GM21515 (cell line): Measurements from ENCODE around the gene YWHAQ.
A peak's percentile ranks its signal among the peaks of the same experiment; 100 is the strongest.
"Not testable (repeated sequence)": the region's sequence is repeated elsewhere in the genome, so short reads cannot be mapped to it uniquely, and the experiment has no call there.

ENCODE experiments used
- ATAC-seq: cut with Tn5 transposase; IDR thresholded peaks from one replicate; pipeline ENCODE4 v1.9.1; 2021; ENCODE audit not compliant: unreplicated experiment

YWHAQ gene

DNA sequence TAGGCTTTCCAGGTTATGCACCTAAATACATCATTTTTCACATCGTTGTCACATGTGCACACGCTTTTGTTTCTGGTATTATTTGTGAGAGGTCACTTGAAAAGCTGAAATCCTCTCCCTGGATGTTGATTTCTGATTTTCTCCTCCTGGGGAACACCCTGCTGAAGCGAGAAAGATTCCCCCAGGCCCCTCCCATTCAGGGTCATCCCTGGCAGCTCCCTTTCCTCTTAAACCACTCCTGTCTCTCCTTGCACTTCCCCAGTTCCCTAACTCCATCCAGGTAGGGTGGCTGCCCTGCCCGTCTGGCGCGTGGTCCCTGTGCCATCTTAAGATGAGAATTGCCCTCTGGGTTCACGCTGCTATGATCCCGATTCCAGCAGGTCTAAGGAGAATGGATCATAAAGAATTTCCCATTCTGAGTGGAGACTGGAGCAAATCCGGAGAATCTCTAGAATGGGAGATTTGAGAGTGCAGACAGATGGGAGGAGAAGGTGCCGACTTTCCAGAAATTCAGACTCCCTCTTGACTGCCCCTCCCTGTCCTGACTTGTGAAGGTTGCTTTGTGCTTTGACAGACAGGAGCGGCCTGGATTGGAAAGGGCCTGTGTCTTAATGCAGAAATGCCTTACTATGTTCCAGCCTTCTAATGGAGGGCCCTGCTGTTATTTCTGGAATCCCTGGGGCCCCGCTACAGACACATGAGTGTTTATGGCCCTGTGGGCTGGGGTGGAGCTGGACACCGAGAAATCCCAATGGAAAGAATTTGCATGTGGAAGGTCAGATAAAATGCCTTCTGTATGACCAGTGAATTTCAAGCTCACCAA is 1.3 kb upstream of the YWHAQ start:
- no peak for ATAC-seq

DNA sequence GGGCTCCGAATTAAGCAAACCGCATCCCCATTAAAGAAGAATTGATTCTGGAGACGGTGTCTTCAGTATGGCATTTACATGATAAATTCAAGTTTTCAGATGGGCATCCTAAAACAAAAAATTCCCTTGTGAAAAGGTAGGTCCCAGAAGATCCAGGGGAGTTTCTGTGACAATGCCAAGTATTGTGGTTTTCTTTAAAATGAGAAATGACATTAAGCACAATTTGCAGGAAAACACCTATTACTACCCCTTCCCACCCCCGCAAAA is 689 bp upstream of the YWHAQ start:
- ATAC-seq: no peak

DNA sequence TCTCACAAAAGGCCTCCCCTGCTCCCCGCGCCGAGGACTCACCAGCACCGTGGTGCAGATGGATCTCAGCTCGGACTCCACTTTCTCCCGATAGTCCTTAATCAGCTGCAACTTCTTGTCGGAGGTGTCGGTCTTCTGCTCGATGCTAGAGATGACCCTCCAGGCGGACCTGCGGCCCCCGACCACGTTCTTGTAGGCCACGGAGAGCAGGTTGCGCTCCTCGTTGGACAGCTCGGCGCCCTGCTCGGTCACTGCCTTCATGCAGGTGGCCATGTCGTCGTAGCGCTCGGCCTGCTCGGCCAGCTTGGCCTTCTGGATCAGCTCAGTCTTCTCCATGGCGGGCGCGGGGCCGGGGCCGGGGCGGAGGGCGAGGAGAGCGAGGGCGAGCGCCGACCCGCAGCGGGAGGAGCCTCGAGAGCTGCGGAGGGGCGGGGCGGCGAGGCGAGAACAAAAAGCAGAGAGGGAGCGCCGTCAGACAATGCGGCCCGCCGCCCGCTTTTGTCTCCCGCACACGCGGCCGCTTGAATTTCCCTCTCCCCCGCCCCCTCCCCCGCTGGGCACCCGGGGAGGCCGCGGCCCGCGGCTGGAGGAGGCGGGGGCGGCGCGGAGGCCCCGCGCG is 571 bp downstream of the YWHAQ start:
- ATAC-seq: peak; percentile 46

DNA sequence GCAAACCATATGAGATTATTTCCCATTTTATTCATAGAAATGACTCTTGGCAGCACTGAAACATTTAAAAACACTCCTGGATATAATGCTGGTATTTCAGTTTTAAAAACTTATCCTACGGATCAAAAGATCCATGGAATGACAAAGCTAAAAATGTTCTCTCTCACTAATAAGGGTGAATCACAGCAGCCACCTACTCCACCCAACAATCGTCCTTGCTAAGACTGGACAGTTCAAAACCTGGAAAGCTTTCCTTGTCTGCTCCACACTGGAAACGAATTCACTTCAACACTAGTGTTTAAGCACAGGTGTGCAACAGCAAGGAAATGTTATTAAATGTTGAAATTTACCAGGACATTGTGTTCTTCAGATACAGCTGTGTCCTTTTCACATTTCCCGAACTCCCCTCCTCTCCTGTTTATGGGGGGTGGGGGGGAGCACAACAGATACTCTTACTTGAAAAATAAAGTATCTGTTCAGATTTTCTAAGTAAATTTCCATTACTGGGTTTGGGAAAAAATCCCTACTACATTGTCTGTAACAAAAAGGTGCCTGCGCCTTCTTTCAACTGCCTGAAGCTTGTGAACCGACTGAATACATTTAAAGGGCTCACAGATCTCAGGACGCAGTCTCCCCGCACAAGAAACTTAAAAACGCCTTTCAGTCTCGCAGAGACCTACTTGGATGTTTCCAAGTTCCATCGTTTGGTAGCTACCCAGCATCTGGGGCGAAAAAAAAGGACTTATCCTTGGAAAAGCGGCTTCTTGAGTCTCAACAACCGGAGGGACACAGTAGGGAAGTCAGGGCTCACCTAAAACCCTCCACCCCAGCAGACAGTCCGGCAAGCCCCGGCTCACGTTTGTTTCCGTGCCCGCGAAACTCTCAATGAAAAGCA is 1.3 kb downstream of the YWHAQ start:
- ATAC-seq: no peak

DNA sequence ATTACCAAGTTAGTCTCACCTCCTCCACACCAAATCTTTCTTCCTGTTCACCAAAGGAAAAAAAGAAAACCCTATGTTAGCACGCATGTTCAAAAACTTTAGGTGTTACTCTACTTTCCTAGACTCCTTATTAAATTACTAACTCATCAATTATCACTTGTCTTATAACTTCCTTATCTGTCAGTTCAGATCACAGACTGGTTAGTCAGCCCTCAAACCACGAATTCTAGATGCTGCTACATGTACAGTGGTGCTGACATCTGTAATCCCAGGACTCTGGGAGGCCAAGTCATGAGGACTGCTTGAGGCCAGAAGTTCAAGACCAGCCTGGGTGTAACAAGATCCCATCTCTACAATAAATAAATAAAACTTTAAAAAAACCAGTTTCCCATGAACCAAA is 3.5 kb downstream of the YWHAQ start:
- no peak for ATAC-seq

DNA sequence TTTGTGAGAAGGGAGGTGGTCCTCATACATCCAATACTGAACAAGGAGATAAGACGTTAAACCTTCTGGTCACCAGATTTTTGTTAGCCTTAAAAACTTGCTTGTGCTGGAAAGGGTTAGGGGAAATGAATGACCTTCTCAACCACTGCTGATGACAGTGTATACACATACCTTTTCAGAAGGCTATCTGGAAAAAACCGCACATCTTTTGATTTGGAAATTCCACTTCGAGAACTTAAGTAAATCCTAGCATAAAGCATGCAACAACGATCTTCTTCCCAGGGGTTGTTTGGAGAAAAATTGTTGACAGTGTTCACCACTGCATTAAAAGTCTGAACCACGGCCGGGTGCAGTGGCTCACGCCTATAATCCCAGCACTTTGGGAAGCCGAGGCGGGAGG is 7.6 kb downstream of the YWHAQ start:
- no peak for ATAC-seq

DNA sequence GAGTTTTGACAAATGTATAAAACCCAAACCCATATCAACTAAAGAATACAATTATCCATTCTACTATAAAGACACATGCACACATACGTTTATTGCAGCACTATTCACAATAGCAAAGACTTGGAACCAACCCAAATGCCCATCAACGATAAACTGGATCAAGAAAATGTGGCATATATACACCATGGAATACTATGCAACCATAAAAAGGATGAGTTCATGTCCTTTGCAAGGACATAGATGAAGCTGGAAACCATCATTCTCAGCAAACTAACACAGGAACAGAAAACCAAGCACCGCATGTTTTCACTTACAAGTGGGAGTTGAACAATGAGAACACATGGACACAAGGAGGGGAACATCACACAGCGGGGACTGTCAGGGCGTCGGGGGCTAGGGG is 9.1 kb downstream of the YWHAQ start:
- ATAC-seq: not testable (repeated sequence)

DNA sequence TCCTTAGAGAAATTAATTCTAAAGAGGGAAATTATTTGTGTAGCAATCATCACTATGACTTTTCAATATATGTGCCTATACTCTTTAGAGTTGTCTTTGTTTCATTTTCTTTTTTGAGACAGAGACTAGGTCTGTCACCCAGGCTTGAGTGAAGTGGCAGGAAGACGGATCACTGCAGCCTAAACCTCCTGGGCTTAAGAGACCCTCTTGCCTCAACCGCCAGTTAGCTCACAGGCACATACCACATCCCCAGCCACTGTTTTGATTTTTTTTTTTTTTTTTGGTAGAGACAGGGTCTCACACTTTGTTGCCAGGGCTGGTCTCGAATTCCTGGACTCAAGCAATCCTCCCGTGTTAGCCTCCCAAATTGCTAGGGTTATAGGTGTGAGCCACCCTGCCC is 12.4 kb downstream of the YWHAQ start:
- no peak for ATAC-seq

DNA sequence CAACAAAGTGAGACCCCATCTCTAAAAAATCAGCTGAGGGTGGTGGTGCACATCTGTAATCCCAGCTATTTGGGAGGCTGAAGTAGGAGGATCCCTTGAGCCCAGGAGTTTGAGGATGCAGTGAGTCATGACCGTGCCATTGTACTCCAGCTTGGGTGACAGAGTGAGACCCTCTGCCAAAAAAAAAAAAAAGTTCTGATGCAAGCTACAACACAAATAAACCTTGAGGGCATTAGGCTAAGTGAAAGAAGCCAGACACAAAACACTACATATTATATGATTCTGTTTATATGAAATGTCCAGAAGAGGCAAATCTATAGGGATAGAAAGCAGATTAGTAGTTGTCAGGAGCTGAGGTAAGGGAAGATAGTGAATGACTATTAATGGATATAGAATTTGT is 13.0 kb downstream of the YWHAQ start:
- ATAC-seq: no peak

DNA sequence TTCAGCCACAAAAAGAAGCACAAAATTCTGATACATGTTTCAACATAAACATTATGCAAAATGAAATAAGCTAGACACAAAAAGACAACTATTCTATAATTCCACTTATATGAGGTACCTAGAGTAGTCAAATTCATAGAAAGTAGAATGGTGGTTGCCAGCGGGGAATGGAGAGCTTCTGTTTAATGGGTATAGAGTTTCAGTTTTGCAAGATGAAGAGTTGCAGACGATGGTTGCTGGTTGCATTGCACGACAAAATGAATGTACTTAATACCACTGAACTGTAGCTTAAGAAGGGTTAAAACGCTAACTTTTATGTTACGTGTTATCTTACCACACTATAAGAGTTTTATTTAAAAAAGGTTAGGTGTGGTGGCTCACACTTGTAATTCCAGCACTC is 13.5 kb downstream of the YWHAQ start:
- no peak for ATAC-seq

DNA sequence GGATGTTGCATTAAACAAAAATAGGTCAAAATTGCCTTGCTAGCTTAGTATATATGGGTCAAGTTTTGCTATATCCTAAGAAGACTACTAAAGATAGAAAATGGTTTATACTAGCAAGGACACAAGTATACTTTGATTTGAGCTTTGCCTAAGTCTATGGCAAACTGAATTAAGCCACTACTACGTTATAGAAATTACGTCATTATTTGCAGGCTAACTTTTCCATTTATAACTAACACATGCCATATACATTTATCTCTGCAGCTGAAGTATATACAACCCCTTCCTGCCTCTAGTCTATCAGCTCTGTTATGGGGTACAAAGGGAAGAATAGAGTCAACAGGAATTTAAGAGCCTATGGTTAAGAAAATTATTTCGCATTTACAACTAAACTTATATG is 16.2 kb downstream of the YWHAQ start:
- no peak for ATAC-seq

DNA sequence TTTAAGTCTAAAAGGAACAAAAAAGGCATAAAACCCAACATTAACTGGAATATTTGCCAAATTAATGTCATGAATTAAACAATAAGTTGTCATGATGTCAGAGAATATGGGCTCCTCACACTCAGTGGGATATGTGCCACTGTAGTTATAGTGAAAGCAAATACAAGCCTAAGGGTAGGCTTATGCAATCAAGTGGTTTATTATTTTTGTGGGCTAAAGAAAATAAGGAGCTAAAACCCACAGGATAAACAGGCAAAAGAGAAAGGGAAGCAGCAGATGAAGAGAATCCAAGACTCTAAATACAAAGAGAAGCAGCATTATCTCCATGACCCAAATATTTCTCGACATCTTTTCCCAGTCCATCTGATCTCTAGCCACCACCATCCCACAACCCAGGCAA is 17.5 kb downstream of the YWHAQ start:
- no peak for ATAC-seq

DNA sequence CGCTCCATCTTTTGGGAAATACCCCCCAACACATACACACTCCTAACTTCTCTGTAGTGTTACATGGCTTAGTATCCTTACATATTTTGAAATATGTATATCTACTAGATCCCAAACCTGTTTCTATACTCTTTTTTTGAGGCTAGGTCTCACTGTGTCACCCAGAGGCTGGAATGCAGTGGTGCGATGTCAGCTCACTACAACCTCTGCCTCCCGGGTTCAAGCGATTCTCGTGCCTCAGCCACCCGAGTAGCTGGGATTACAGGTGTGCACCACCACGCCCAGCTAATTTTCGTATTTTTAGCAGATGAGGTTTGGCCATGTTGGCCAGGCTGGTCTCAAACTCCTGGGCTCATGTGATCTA is 19.3 kb downstream of the YWHAQ start:
- not testable (repeated sequence) for ATAC-seq

DNA sequence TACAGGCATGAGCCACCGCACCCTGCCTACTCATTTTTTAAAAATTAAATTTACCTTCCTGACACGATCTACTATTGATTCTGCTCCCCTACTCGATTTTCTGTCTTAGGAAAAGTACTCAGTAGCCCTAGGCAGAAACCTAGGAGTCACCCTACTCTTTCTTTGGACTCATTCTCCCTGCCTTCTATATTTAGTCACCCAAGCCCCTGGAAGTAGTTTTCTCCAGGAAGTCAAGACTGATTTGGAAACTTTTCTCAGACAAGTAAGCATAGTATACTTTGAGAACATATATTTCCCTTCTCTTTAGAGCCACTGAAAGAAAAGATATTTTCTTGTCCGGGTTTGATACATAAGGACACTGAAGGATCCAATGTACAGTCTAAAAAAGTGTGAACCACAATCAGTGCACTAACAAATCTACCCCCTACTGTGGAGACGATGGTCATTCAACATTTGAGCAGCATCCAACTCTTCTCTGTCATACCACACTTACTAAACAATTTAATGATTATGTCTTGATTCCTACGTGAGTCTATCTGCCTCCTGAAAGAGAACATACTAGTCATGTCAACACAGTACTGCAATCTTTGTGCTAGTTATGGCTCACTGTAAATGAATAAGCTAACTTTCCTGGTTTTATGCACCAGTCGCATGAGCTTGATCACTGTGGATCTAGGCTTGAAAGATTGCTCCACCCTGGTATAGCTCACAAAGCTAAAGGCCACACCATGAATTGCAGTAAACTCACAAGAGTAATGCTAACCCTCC is 19.8 kb downstream of the YWHAQ start:
- ATAC-seq: no peak

DNA sequence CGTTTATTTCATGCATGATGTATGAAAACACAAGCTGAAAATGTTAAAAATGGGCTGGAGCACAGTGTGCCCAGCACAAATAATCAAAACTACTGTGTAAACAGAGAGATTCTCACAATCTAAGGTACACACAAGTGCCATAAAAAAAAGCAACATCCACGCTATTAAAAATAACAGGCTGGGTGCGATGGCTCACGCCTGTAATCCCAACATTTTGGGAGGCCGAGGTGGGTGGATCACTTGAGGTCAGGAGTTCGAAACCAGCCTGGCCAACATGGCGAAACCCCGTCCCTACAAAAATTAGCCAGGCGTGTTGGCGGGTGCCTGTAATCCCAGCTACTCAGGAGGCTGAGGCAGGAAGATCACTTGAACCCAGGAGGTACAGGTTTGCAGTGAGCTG is 22.3 kb downstream of the YWHAQ start:
- not testable (repeated sequence) for ATAC-seq

DNA sequence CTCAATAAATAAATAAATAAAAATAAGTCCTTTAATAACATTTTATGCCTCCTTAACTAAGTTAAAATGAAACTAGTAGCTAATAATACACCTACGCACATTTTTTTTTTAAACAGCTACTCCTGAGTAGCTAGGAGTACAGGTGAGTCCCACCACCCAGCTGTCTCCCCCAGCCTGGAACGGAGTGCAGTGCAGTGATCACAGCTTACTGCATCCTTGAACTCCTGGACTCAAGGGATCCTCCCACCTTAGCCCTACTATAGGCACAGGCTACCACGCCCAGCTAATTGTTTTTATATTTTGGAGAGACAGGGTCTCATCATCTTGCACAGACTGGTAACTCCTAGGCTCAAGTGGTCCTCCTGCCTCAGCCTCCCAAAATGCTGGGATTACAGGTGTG is 28.4 kb downstream of the YWHAQ start:
- ATAC-seq: no peak

DNA sequence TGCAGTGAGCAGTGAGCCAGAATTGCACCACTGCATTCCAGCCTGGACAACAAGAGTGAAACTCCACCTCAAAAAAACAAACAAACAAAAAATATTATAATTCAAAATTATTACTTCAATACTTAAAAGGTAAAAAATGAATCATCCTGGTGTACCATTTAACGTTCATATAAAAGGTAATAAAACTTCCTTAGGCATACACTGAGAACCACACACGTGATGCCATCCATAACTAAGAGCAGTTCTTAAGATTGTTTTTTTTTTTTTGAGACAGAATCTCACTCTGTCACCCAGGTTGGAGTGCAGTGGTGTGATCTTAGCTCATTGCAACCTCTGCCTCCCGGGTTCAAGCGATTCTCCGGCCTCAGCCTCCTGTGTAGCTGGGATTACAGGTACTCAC is 29.4 kb downstream of the YWHAQ start:
- ATAC-seq: no peak

DNA sequence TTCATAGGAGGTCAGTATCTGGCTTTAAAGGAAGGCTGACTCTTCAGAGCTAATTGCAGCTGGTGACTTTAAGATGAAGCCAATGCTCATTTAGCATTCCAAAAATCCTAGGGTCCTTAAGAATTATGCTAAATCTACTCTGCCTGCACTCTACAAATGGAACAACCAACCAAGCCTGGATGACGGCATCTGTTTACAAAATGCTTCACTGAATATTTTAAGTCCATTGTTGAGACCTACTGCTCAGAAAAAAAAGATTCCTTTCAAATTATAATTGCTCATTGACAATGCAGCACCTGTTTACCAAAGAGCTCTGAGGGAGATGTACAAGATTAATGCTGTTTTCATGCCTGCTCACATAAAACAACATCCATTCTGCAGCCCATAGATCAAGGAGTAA is 31.4 kb downstream of the YWHAQ start:
- no peak for ATAC-seq

DNA sequence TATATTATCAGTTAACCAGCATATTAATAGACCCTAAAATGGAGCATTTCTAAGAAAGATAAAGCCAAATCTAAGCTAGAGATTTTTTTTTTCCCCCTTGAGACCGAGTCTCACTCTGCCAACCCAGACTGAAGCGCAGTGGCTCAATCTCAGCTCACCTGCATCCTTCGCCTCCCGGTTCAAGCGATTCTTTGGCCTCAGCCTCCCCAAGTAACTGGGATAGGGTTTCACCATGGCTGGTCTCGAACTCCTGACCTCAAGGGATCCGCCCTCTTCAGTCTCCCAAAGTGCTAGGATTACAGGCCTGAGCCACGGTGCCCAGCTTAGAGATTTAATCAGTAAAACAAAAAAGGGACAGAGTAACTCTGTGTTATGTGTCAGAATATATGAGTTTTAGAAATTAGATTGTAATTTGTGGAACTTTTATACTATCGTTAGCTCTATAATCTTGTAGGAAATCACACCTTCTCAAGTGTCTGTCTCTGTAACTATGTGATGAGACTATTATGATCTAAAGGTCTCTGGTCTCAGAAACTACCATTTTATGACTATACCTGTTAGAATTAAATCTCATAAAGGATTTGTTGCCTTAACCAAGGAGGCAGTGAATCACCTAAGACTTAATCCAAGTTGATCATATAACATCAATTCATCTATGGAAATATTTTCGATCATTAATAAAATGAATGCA is 34.0 kb downstream of the YWHAQ start:
- no peak for ATAC-seq

DNA sequence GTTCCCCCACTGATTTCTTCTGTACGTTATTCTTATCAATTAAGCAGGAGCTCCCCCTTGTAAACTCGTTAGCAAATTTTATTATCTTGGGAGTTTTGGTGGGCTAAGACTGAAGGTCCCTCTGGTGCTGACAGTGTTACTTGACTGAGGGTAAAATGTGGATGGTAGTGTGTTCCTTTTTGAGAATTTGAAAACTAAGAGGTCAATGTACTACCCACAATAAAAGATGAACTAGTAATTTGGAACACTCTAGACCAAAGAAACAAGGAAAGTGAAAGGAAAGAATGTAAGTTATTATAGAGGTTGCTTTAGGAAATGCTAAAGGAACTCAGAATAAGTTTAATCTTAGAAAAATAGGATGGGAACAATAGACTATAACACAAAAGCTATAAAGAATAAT is 35.1 kb downstream of the YWHAQ start:
- no peak for ATAC-seq

DNA sequence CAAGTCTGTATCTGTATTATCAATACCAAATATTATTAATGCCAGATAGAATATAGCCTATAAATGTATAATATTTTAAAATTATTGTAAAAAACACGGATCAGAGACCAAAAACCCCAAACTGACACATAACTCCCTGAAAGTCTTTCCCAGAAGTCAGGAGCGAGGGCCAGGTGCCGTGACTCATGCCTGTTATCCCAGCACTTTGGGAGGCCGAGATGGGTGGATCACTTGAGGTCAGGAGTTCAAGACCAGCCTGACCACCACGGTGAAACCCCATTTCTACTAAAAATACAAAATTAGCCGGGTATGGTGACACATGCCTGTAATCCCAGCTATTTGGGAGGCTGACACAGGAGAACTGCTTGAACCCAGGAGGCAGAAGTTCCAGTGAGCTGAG is 35.5 kb downstream of the YWHAQ start:
- not testable (repeated sequence) for ATAC-seq
